ENCODE measurements around the gene CEL. TPM values are rescaled to one million over a fixed set of nuclear protein-coding genes. Genes with fewer than 3 reads are reported as not detected.

Gene CEL
- total RNA-seq, 2 experiments from 2014 or later = 0.16 to 0.39 TPM

DNA sequence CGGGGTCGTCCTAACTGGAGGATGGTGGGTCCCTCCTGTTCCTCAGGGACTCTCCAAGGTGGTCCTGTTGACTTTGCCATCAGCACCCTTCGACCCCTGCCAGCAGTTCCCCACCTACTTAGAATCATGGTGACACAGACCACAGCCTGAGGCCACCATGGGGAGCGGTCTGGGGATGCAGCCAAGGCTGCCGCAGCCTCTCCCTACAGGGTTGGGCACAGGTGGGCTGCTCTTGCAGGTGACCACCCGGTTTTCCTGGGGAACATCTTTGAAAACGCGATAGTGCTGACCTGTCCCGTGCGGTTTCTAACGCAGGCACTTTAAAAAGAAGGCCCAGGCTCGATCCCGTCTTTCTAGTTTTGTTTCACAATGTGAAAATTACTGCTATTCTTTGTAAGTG, 12.7 kb upstream of the CEL start:
- H3K27me3 ChIP-seq (ENCODE audit: control insufficient read depth in 1 of 2, insufficient read depth in 2 of 2, low read length in 2 of 2) = no peaks in the 10 kb centered on the region
- Mint-ChIP-seq H3K4me3 (no peak overlapping the region), H3K36me3 (ENCODE audit: low read depth) (peaks cover 88% of the 10 kb centered on the region), H3K27ac (no peak overlapping the region), H3K4me1 (ENCODE audit: low read depth) (no peaks in the 10 kb centered on the region), H3K27me3 (no peaks in the 10 kb centered on the region), H3K9me3 (no peaks in the 10 kb centered on the region)
- H3K36me3 ChIP-seq (ENCODE audit: insufficient read depth, low read length) = peaks cover 82% of the 10 kb centered on the region
- no peak overlapping the region for H3K27ac ChIP-seq (ENCODE audit: low read depth in 1 of 2, low read length in 2 of 2)
- no peaks in the 10 kb centered on the region for H3K9me3 ChIP-seq (ENCODE audit: control insufficient read depth in 1 of 2, insufficient read depth in 1 of 2, low read length in 2 of 2)
- CTCF ChIA-PET = interaction anchor here (0.6 to 1.3 kb wide), 5 partner anchors 17 to 975 kb away, joined by 3 to 7 read pairs (median 3); no protein-coding TSS in a partner anchor
- POLR2A ChIA-PET = interaction anchor here (0.7 kb wide), 1 partner anchor 69 kb away, joined by 3 read pairs; no protein-coding TSS in a partner anchor
- intact Hi-C loops (cut with DNase I, micrococcal nuclease) = no loop called here
- DNase-seq = no peak
- TF ChIP-seq, protein P1, sequence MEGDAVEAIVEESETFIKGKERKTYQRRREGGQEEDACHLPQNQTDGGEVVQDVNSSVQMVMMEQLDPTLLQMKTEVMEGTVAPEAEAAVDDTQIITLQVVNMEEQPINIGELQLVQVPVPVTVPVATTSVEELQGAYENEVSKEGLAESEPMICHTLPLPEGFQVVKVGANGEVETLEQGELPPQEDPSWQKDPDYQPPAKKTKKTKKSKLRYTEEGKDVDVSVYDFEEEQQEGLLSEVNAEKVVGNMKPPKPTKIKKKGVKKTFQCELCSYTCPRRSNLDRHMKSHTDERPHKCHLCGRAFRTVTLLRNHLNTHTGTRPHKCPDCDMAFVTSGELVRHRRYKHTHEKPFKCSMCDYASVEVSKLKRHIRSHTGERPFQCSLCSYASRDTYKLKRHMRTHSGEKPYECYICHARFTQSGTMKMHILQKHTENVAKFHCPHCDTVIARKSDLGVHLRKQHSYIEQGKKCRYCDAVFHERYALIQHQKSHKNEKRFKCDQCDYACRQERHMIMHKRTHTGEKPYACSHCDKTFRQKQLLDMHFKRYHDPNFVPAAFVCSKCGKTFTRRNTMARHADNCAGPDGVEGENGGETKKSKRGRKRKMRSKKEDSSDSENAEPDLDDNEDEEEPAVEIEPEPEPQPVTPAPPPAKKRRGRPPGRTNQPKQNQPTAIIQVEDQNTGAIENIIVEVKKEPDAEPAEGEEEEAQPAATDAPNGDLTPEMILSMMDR (IDR thresholded peaks at IDR 0.05) = no peak
- H3K4me1 ChIP-seq (ENCODE audit: insufficient read depth, low read length) = peaks cover 2% of the 10 kb centered on the region
- no peak for ATAC-seq (ENCODE audit: poor library complexity)
- no peak overlapping the region for H3K4me3 ChIP-seq (ENCODE audit: low read length)

DNA sequence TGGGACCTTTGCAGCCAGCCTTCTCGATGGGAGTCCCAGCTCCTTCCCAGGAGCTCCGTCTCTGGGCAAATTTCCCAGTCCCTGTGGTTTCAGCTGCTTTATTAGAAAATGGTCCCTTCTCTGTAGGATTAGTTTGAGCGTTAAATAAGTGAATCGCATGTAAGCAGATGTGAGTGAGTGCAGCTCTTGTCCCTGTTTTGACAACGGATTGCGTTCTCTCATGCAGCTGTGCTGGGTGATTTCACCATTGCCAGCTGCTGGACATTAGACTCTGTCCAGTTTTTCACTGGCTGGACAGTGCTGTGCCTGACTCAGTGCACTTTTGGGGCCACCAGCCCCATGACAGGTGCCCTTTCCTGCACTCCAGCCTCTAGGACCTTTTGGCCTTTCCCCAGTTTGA, 11.6 kb upstream of the CEL start:
- peaks cover 2% of the 10 kb centered on the region for H3K4me1 ChIP-seq (ENCODE audit: insufficient read depth, low read length)
- no peaks in the 10 kb centered on the region for H3K4me1 Mint-ChIP-seq (ENCODE audit: low read depth)
- no peak overlapping the region for H3K27ac Mint-ChIP-seq
- H3K27me3 Mint-ChIP-seq = no peaks in the 10 kb centered on the region
- no peaks in the 10 kb centered on the region for H3K9me3 Mint-ChIP-seq
- peaks cover 83% of the 10 kb centered on the region for H3K36me3 Mint-ChIP-seq (ENCODE audit: low read depth)
- H3K4me3 Mint-ChIP-seq = no peak overlapping the region
- peaks cover 82% of the 10 kb centered on the region for H3K36me3 ChIP-seq (ENCODE audit: insufficient read depth, low read length)
- DNase-seq (no peak), ATAC-seq (ENCODE audit: poor library complexity) (no peak)
- ChIA-PET CTCF (no interaction called here), POLR2A (no interaction called here)
- H3K9me3 ChIP-seq (ENCODE audit: control insufficient read depth in 1 of 2, insufficient read depth in 1 of 2, low read length in 2 of 2) = no peaks in the 10 kb centered on the region
- intact Hi-C loops (cut with DNase I, micrococcal nuclease) = no loop called here
- H3K27me3 ChIP-seq (ENCODE audit: control insufficient read depth in 1 of 2, insufficient read depth in 2 of 2, low read length in 2 of 2) = no peaks in the 10 kb centered on the region
- TF ChIP-seq, protein P1 (IDR thresholded peaks at IDR 0.05) = no peak
- H3K27ac ChIP-seq (ENCODE audit: low read depth in 1 of 2, low read length in 2 of 2) = no peak overlapping the region
- H3K4me3 ChIP-seq (ENCODE audit: low read length) = no peak overlapping the region

DNA sequence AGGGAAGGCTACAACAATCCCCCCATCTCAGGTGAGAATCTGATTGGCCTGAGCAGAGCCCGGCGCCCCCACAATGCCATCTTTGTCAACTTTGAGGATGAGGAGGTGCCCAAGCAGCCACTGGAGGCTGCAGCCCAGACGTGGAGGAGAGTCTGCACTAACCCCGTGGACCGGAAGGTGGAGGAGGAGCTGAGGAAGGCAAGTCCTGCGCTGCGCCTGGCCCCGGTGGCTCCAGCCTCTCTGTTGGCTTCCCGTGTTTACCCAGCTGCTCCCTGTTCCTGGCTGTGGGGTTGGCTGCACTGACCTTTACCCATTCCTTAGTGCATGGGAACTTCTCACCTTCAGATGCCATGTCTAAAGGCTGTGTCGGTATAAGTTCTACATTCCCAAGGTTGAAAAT, 11.0 kb upstream of the CEL start:
- Mint-ChIP-seq H3K4me3 (no peak overlapping the region), H3K27ac (no peak overlapping the region), H3K9me3 (no peaks in the 10 kb centered on the region), H3K4me1 (ENCODE audit: low read depth) (no peaks in the 10 kb centered on the region), H3K27me3 (no peaks in the 10 kb centered on the region), H3K36me3 (ENCODE audit: low read depth) (peaks cover 85% of the 10 kb centered on the region)
- POLR2A ChIA-PET = no interaction called here
- no peaks in the 10 kb centered on the region for H3K9me3 ChIP-seq (ENCODE audit: control insufficient read depth in 1 of 2, insufficient read depth in 1 of 2, low read length in 2 of 2)
- TF ChIP-seq, protein P1 (IDR thresholded peaks at IDR 0.05) = no peak
- peaks cover 3% of the 10 kb centered on the region for H3K4me1 ChIP-seq (ENCODE audit: insufficient read depth, low read length)
- DNase-seq = no peak
- peaks cover 83% of the 10 kb centered on the region for H3K36me3 ChIP-seq (ENCODE audit: insufficient read depth, low read length)
- intact Hi-C loops (cut with DNase I, micrococcal nuclease) = no loop called here
- H3K27me3 ChIP-seq (ENCODE audit: control insufficient read depth in 1 of 2, insufficient read depth in 2 of 2, low read length in 2 of 2) = no peaks in the 10 kb centered on the region
- CTCF ChIA-PET = no interaction called here
- H3K4me3 ChIP-seq (ENCODE audit: low read length) = no peak overlapping the region
- H3K27ac ChIP-seq (ENCODE audit: low read depth in 1 of 2, low read length in 2 of 2) = no peak overlapping the region
- no peak for ATAC-seq (ENCODE audit: poor library complexity)

Data from CD4-positive, alpha-beta T cell (primary cell).